H9 (cell line): ENCODE measurements around the gene PUDP. TPM values are rescaled to one million over a fixed set of nuclear protein-coding genes. Genes with fewer than 3 reads are reported as not detected.

Experiments
- DNase-seq: peaks from one replicate; pipeline ENCODE4 v3.0.0-alpha.2; 2017
- H2AFZ ChIP-seq: one replicate; pipeline ENCODE4 v1.6.1; 2013; ENCODE audit warnings: mild to moderate bottlenecking, low read length, control low read depth, moderate library complexity
- H2AK5ac ChIP-seq: 2 replicates; pipeline ENCODE4 v1.6.1; 2013; ENCODE audit warnings: low read length, control low read depth, mixed read lengths; ENCODE audit not compliant: insufficient read length
- H2BK120ac ChIP-seq: one replicate; pipeline ENCODE4 v1.6.1; 2013; ENCODE audit warnings: low read depth, mild to moderate bottlenecking, low read length, control low read depth, inconsistent platforms; ENCODE audit not compliant: poor library complexity, severe bottlenecking
- H2BK12ac ChIP-seq: 2 replicates; pipeline ENCODE4 v1.6.1; 2013; ENCODE audit warnings: low read length, control low read depth, mixed read lengths, low read depth; ENCODE audit not compliant: insufficient read length
- H2BK15ac ChIP-seq: 2 replicates; pipeline ENCODE4 v1.6.1; 2013; ENCODE audit warnings: low read depth, low read length, control low read depth
- H2BK20ac ChIP-seq: one replicate; pipeline ENCODE4 v1.6.1; 2013; ENCODE audit warnings: low read depth, mild to moderate bottlenecking, low read length, control low read depth, inconsistent platforms; ENCODE audit not compliant: poor library complexity, severe bottlenecking
- H2BK5ac ChIP-seq: 2 replicates; pipeline ENCODE4 v1.6.1; 2013; ENCODE audit warnings: low read length, control low read depth, mixed read lengths; ENCODE audit not compliant: insufficient read length
- H3K14ac ChIP-seq: 2 replicates; pipeline ENCODE4 v1.6.1; 2013; ENCODE audit warnings: low read length, control low read depth; ENCODE audit not compliant: insufficient read depth
- H3K18ac ChIP-seq: 2 replicates; pipeline ENCODE4 v1.6.1; 2013; ENCODE audit warnings: low read depth, mild to moderate bottlenecking, mixed read lengths, low read length, control low read depth; ENCODE audit not compliant: insufficient read length
- H3K23ac ChIP-seq: 2 replicates; pipeline ENCODE4 v1.6.1; 2013; ENCODE audit warnings: low read length, control low read depth, mixed read lengths, low read depth; ENCODE audit not compliant: insufficient read length
- H3K23me2 ChIP-seq: 2 replicates; pipeline ENCODE4 v1.6.1; 2013; ENCODE audit warnings: low read depth, mild to moderate bottlenecking, mixed read lengths, low read length, control low read depth; ENCODE audit not compliant: insufficient read length, poor library complexity, severe bottlenecking
- H3K27ac ChIP-seq: 2 replicates; pipeline ENCODE4 v1.5.1; 2013; ENCODE audit warnings: low read length, control low read depth, mixed read lengths, low read depth; ENCODE audit not compliant: insufficient read length
- H3K27me3 ChIP-seq: 2 replicates; pipeline ENCODE4 v1.6.1; 2013; ENCODE audit warnings: low read length, control low read depth, inconsistent platforms; ENCODE audit not compliant: insufficient read depth
- H3K4ac ChIP-seq: 2 replicates; pipeline ENCODE4 v1.6.1; 2013; ENCODE audit warnings: low read depth, mild to moderate bottlenecking, control low read depth, inconsistent platforms, low read length, moderate library complexity
- H3K4me1 ChIP-seq: 2 replicates; pipeline ENCODE4 v1.6.1; 2013; ENCODE audit warnings: low read length, control low read depth, inconsistent platforms; ENCODE audit not compliant: insufficient read depth
- H3K4me2 ChIP-seq: 2 replicates; pipeline ENCODE4 v1.6.1; 2013; ENCODE audit warnings: low read length, control low read depth, mixed read lengths; ENCODE audit not compliant: insufficient read length, insufficient read depth
- H3K56ac ChIP-seq: 2 replicates; pipeline ENCODE4 v1.6.1; 2013; ENCODE audit warnings: low read depth, mild to moderate bottlenecking, mixed read lengths, low read length, control low read depth; ENCODE audit not compliant: insufficient read length
- H3K79me1 ChIP-seq: 2 replicates; pipeline ENCODE4 v1.6.1; 2013; ENCODE audit warnings: low read depth, mild to moderate bottlenecking, moderate library complexity, low read length, control low read depth, inconsistent platforms; ENCODE audit not compliant: insufficient read depth, poor library complexity, severe bottlenecking
- H3K79me2 ChIP-seq: 2 replicates; pipeline ENCODE4 v1.6.1; 2013; ENCODE audit warnings: low read length, control low read depth, inconsistent platforms; ENCODE audit not compliant: insufficient read depth
- H3K9ac ChIP-seq: 2 replicates; pipeline ENCODE4 v1.6.1; 2013; ENCODE audit warnings: low read length, control low read depth, mixed read lengths; ENCODE audit not compliant: insufficient read length; ENCODE audit errors: extremely low read depth
- H3K9me3 ChIP-seq: one replicate; pipeline ENCODE4 v1.6.1; 2013; ENCODE audit warnings: low read depth, low read length, inconsistent platforms; ENCODE audit not compliant: control insufficient read depth
- H3T11ph ChIP-seq: one replicate; pipeline ENCODE4 v1.6.1; 2013; ENCODE audit warnings: mild to moderate bottlenecking, low read length, control low read depth, inconsistent platforms
- H4K20me1 ChIP-seq: one replicate; pipeline ENCODE4 v1.6.1; 2013; ENCODE audit not compliant: control insufficient read depth, insufficient read length, insufficient read depth
- H4K5ac ChIP-seq: 2 replicates; pipeline ENCODE4 v1.6.1; 2013; ENCODE audit warnings: low read depth, mild to moderate bottlenecking, mixed read lengths, low read length, control low read depth; ENCODE audit not compliant: insufficient read length
- H4K8ac ChIP-seq: replicated peaks from 2 replicates; pipeline ENCODE4 v1.6.1; 2013; ENCODE audit warnings: low read length, control low read depth, mixed read lengths, low read depth; ENCODE audit not compliant: insufficient read length
- H4K91ac ChIP-seq: 2 replicates; pipeline ENCODE4 v1.6.1; 2013; ENCODE audit warnings: low read depth, mild to moderate bottlenecking, moderate library complexity, mixed read lengths, low read length, control low read depth; ENCODE audit not compliant: insufficient read length
- H3K27ac Mint-ChIP-seq, 3 experiments: 2 replicates in 2 of 3; 3 replicates in 1 of 3; pipeline ENCODE4 v1.8.0; 2020 to 2021; ENCODE audit warnings: mixed read lengths in 3 of 3, mild to moderate bottlenecking in 1 of 3, moderate library complexity in 1 of 3
- H3K27me3 Mint-ChIP-seq: 2 replicates; pipeline ENCODE4 v1.8.0; 2021; ENCODE audit warnings: low read depth, mild to moderate bottlenecking, moderate library complexity, mixed read lengths
- H3K36me3 Mint-ChIP-seq, 3 experiments: 2 replicates in 2 of 3; 3 replicates in 1 of 3; pipeline ENCODE4 v1.8.0; 2020 to 2021; ENCODE audit warnings: low read depth in 3 of 3, mixed read lengths in 3 of 3; ENCODE audit not compliant: insufficient read depth in 1 of 3
- H3K4me1 Mint-ChIP-seq, 2 experiments: 2 replicates each; pipeline ENCODE4 v1.8.0; 2020; ENCODE audit warnings: mixed read lengths in 2 of 2
- H3K4me3 Mint-ChIP-seq, 2 experiments: 2 replicates in 1 of 2; 3 replicates in 1 of 2; pipeline ENCODE4 v1.8.0; 2020 to 2021; ENCODE audit warnings: mild to moderate bottlenecking in 2 of 2, mixed read lengths in 2 of 2, moderate library complexity in 1 of 2
- H3K9me3 Mint-ChIP-seq, 2 experiments: 2 replicates in 1 of 2; 3 replicates in 1 of 2; pipeline ENCODE4 v1.8.0; 2020; ENCODE audit warnings: mild to moderate bottlenecking in 2 of 2, mixed read lengths in 2 of 2, moderate library complexity in 1 of 2
- CTCF ChIP-seq: fragments of 200-600 bp; sonication (generic); conservative IDR thresholded peaks from 3 replicates; pipeline ENCODE4 v1.8.0; 2021; ENCODE audit warnings: antibody characterized with exemption, mild to moderate bottlenecking
- WGBS: extraction: QIAGEN DNeasy Blood & Tissue Kit; methylation state at CpG from one replicate; pipeline ENCODE4 v1.1.7; 2013; ENCODE audit warnings: missing lambda C conversion rate, low lambda C conversion rate, mixed read lengths; ENCODE audit not compliant: insufficient read length; ENCODE audit errors: extremely low coverage; 5-methylcytosine and 5-hydroxymethylcytosine counted together
- total RNA-seq: library from RNA; stranded (reverse); gene quantifications from 2 replicates; pipeline ENCODE4 v1.2.1, GENCODE V29; 2021

Gene PUDP
- total RNA-seq, 1 experiment from 2014 or later: 46.3 TPM

GRCh38 chrX:7153231-7153630, 5.3 kb upstream of the PUDP start:
- H3T11ph ChIP-seq: no peak overlapping the region
- H3K4me3 Mint-ChIP-seq: no peak overlapping the region
- no peak overlapping the region for H4K8ac ChIP-seq
- peaks cover 3% of the 10 kb centered on the region; the same call in 1 of the 2 replicates for H3K4me1 ChIP-seq
- H3K27me3 ChIP-seq: no peaks in the 10 kb centered on the region
- no peak overlapping the region for H2BK5ac ChIP-seq
- peaks cover 14 to 16% of the 10 kb centered on the region in 2 experiments for H3K4me1 Mint-ChIP-seq
- H3K36me3 Mint-ChIP-seq: no peaks in the 10 kb centered on the region
- H3K9me3 Mint-ChIP-seq: no peaks in the 10 kb centered on the region
- no peak overlapping the region for H3K14ac ChIP-seq
- H2BK20ac ChIP-seq: no peak overlapping the region
- no peak overlapping the region for H2BK120ac ChIP-seq
- peak overlapping the region in 1 of 3 experiments; percentile 9; a peak in 2 of 7 replicates for H3K27ac Mint-ChIP-seq
- no peak overlapping the region; the same call in 1 of the 2 replicates for H3K4ac ChIP-seq
- peaks cover 10% of the 10 kb centered on the region for H3K27me3 Mint-ChIP-seq
- H4K91ac ChIP-seq: no peak overlapping the region
- no peaks in the 10 kb centered on the region for H3K23me2 ChIP-seq
- H3K79me1 ChIP-seq: no peaks in the 10 kb centered on the region
- no peak overlapping the region for H3K4me2 ChIP-seq
- TF ChIP-seq CTCF: no peak
- H3K9ac ChIP-seq: no peak overlapping the region
- no peak overlapping the region for H2AFZ ChIP-seq
- DNase-seq: no peak
- H3K79me2 ChIP-seq: no peaks in the 10 kb centered on the region
- no peak overlapping the region for H2BK12ac ChIP-seq
- H3K23ac ChIP-seq: no peak overlapping the region
- H3K56ac ChIP-seq: no peak overlapping the region
- H4K5ac ChIP-seq: peak overlapping the region; percentile 80
- H3K18ac ChIP-seq: no peak overlapping the region
- no peaks in the 10 kb centered on the region for H3K9me3 ChIP-seq
- no peak overlapping the region for H2AK5ac ChIP-seq
- WGBS: no CpG with 5 or more reads among the region's 2 CpGs
- H2BK15ac ChIP-seq: no peak overlapping the region
- H3K27ac ChIP-seq: no peak overlapping the region
- H4K20me1 ChIP-seq: no peaks in the 10 kb centered on the region
